ENCODE data around the gene CCDC90B. TPM values are rescaled to one million over a fixed set of nuclear protein-coding genes. Genes with fewer than 3 reads are reported as not detected.

The CCDC90B gene
- total RNA-seq, 4 donors from 2014 or later = 20.6 to 34.1 (median 25.2) TPM

GRCh38 chr11:83249972-83250593 is 36.1 kb downstream of the CCDC90B start:
- Histone ChIP-seq H3K36me3 (no peaks in the 10 kb centered on the region), H3K4me3 (no peak overlapping the region), H3K27ac (no peak overlapping the region), H3K27me3 (no peaks in the 10 kb centered on the region), H3K9me3 (no peaks in the 10 kb centered on the region), H3K4me1 (no peaks in the 10 kb centered on the region)
- no peak for DNase-seq (ENCODE audit: low spot score in 2 of 2)
- 9% methylated on average over 4 of the region's 4 CpGs for WGBS
- TF ChIP-seq EP300 (IDR thresholded peaks at IDR 0.05) (no peak), CTCF (IDR thresholded peaks at IDR 0.05) (peak; percentile 59 to 75)

GRCh38 chr11:83249445-83249844 is 36.7 kb downstream of the CCDC90B start:
- Histone ChIP-seq H3K36me3 (no peaks in the 10 kb centered on the region), H3K27ac (no peak overlapping the region), H3K4me3 (no peak overlapping the region), H3K9me3 (no peaks in the 10 kb centered on the region), H3K27me3 (no peaks in the 10 kb centered on the region), H3K4me1 (no peaks in the 10 kb centered on the region)
- DNase-seq (ENCODE audit: low spot score in 2 of 2) = no peak
- TF ChIP-seq POLR2A (IDR thresholded peaks at IDR 0.05) (no peak), POLR2AphosphoS5 (IDR thresholded peaks at IDR 0.05) (no peak), CTCF (IDR thresholded peaks at IDR 0.05) (no peak), EP300 (IDR thresholded peaks at IDR 0.05) (no peak)
- 100% methylated on average over 1 of the region's 1 CpG for WGBS

- no peak overlapping the region for H3K27ac ChIP-seq
- no peak for TF ChIP-seq POLR2A (IDR thresholded peaks at IDR 0.05)
- no peak for TF ChIP-seq POLR2AphosphoS5 (IDR thresholded peaks at IDR 0.05)
- TF ChIP-seq CTCF (IDR thresholded peaks at IDR 0.05) = peak; percentile 4 to 36
- no peaks in the 10 kb centered on the region for H3K27me3 ChIP-seq
- H3K9me3 ChIP-seq = no peaks in the 10 kb centered on the region
- H3K4me1 ChIP-seq = no peaks in the 10 kb centered on the region
- DNase-seq (ENCODE audit: low spot score in 2 of 2) = no peak
- WGBS = 32% methylated on average over 5 of the region's 5 CpGs
- no peaks in the 10 kb centered on the region for H3K36me3 ChIP-seq
- H3K4me3 ChIP-seq = no peak overlapping the region
These were observed 44.7 kb downstream of the CCDC90B start for GRCh38 chr11:83241291-83241946.

GRCh38 chr11:83238111-83238510 is 48.1 kb downstream of the CCDC90B start:
- Histone ChIP-seq H3K36me3 (no peaks in the 10 kb centered on the region), H3K27me3 (no peaks in the 10 kb centered on the region), H3K4me1 (no peaks in the 10 kb centered on the region), H3K9me3 (no peaks in the 10 kb centered on the region), H3K27ac (no peak overlapping the region), H3K4me3 (no peak overlapping the region)
- TF ChIP-seq EP300 (IDR thresholded peaks at IDR 0.05) (no peak), POLR2A (IDR thresholded peaks at IDR 0.05) (no peak), POLR2AphosphoS5 (IDR thresholded peaks at IDR 0.05) (no peak), CTCF (IDR thresholded peaks at IDR 0.05) (no peak)
- no peak for DNase-seq (ENCODE audit: low spot score in 2 of 2)
- WGBS = 81% methylated on average over 3 of the region's 3 CpGs

GRCh38 chr11:83235825-83236224 is 50.3 kb downstream of the CCDC90B start:
- no peaks in the 10 kb centered on the region for H3K9me3 ChIP-seq
- no peaks in the 10 kb centered on the region for H3K27me3 ChIP-seq
- DNase-seq (ENCODE audit: low spot score in 2 of 2) = no peak
- H3K4me3 ChIP-seq = no peak overlapping the region
- no peak for TF ChIP-seq CTCF (IDR thresholded peaks at IDR 0.05)
- no peak for TF ChIP-seq POLR2A (IDR thresholded peaks at IDR 0.05)
- TF ChIP-seq POLR2AphosphoS5 (IDR thresholded peaks at IDR 0.05) = no peak
- TF ChIP-seq EP300 (IDR thresholded peaks at IDR 0.05) = no peak
- no peak overlapping the region for H3K27ac ChIP-seq
- H3K4me1 ChIP-seq = no peaks in the 10 kb centered on the region
- no peaks in the 10 kb centered on the region for H3K36me3 ChIP-seq
- 58% methylated on average over 1 of the region's 1 CpG for WGBS
